Transverse colon (tissue), 4 donors: ENCODE results near the gene RAP1GAP2.

Experiments
- CTCF ChIP-seq, 5 experiments: fragments of 200-600 bp in 3 of 5; fragments of 450-650 bp in 2 of 5; sonication (generic) in 3 of 5; IDR thresholded peaks; 1 replicate in 2 of 5; 2 replicates in 3 of 5; pipeline ENCODE4 v1.5.1; 2016 to 2017; ENCODE audit warnings: antibody characterized with exemption in 5 of 5, inconsistent platforms in 3 of 5, mild to moderate bottlenecking in 2 of 5, moderate library complexity in 1 of 5
- EP300 ChIP-seq: sonication (generic); formaldehyde crosslinking; IDR thresholded peaks from one replicate; pipeline ENCODE4 v1.6.1; 2017; ENCODE audit warnings: antibody characterized with exemption, low read depth
- POLR2A ChIP-seq: fragments of 450-650 bp; IDR thresholded peaks from one replicate; pipeline ENCODE4 v1.6.1; 2016; ENCODE audit warnings: antibody characterized with exemption, mild to moderate bottlenecking, moderate library complexity
- POLR2AphosphoS5 ChIP-seq, 3 donors: sonication (generic); formaldehyde crosslinking; IDR thresholded peaks; one replicate each; pipeline ENCODE4 v1.6.1; 2016; ENCODE audit warnings: antibody characterized with exemption in 3 of 3

- no peak for TF ChIP-seq CTCF (IDR thresholded peaks at IDR 0.05)
- no peak for TF ChIP-seq EP300
- no peak for TF ChIP-seq POLR2AphosphoS5 (IDR thresholded peaks at IDR 0.05)
- TF ChIP-seq POLR2A = no peak
Observed at GRCh38 chr17:2964028-2964356, 167.8 kb downstream of the RAP1GAP2 start.
